ENCODE results near the gene ERC1. TPM values are rescaled to one million over a fixed set of nuclear protein-coding genes. Genes with fewer than 3 reads are reported as not detected.
"Not testable (repeated sequence)": the region's sequence is repeated elsewhere in the genome, so short reads cannot be mapped to it uniquely, and the experiment has no call there.

ERC1 gene
- total RNA-seq, 1 donor from 2014 or later = 43.0 TPM

- no peak for ATAC-seq
- no peak for DNase-seq
- intact Hi-C loops (cut with micrococcal nuclease) = no loop called here
These were observed 362.4 kb downstream of the ERC1 start for GRCh38 chr12:1353451-1353850.

DNA sequence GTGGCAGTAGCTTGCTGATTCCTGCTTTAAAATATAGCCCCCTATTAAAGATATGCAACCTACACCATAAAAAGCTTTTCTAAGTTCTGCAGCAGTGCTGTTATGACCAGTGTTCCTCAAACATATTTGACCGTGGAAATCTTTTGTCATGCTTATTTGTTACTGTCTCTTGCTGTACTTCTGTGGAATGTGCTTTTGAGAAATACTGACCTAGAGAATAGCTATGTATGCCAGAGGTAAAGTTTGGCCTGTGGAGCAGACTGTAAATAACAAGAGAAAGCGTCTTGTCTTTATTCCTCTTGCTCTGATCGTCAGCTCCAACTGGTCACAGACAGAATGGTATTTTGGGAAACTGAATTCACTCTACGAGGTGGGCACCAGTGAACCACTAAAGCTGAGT is 364.4 kb downstream of the ERC1 start:
- intact Hi-C loops (cut with micrococcal nuclease) = no loop called here
- DNase-seq = no peak
- ATAC-seq = peak; percentile 47

DNA sequence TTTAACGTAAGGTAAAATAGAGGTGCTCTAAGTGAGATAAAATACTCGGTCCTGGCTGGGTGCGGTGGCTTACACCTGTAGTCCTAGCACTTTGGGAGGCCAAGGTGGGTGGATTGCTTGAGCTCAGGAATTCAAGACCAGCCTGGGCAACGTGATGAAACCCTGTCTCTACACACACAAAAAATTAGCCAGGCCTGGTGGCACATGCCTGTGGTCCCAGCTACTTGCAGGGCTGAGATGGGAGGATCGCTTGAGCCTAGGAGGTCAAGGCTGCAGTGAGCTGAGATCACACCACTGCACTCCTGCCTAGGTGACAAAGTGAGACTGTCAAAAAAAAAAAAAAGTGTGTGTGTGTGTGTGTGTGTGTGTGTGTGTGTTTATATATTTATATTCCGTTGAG is 364.8 kb downstream of the ERC1 start:
- ATAC-seq; intact Hi-C loops (cut with micrococcal nuclease); DNase-seq: not testable (repeated sequence)

DNA sequence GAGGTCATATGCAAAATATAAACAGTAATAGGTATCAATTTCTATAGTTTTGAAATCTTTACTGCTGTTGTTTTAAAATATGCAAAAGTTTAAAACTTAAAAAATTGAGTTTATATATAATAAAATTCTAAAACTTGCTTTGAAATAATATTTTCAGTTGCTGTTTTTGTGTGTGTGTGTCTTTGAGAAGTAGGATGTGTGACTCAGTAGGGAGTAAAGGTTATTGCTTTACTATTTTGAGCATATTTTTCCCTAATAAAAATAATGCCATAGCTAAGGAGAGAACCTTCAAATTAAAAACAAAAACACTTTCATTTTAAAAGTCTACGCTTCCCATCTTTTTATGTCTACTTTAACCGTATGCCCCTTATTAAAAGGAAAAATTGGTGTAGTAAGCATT is 365.3 kb downstream of the ERC1 start:
- DNase-seq (no peak), ATAC-seq (no peak)
- intact Hi-C loops (cut with micrococcal nuclease) = no loop called here

GRCh38 chr12:1357171-1357570 is 366.1 kb downstream of the ERC1 start:
- intact Hi-C loops (cut with micrococcal nuclease) = no loop called here
- ATAC-seq (no peak), DNase-seq (no peak)

DNA sequence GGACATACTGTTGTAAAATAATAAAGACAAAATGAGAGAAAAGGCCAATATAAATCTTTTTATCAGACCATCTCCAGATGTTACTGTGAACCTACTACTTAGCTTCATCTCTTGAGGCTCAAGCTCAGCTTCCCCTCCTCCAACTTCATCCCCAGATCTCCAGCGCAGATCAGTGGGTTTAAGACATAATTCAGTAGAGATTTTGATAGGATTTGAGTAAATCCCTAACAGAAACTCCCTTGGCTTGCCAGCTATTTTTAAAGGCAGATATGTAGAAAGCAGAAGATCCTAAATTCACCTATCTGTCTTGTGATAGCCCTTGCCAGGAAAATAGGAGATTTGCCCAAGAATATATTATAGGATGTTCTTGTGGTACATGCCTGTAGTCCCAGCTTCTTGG is 366.7 kb downstream of the ERC1 start:
- ATAC-seq (no peak), DNase-seq (no peak)
- intact Hi-C loops (cut with micrococcal nuclease) = no loop called here

GRCh38 chr12:1360441-1361210 is 369.6 kb downstream of the ERC1 start:
- ATAC-seq (no peak), DNase-seq (no peak)
- intact Hi-C loops (cut with micrococcal nuclease) = no loop called here

DNA sequence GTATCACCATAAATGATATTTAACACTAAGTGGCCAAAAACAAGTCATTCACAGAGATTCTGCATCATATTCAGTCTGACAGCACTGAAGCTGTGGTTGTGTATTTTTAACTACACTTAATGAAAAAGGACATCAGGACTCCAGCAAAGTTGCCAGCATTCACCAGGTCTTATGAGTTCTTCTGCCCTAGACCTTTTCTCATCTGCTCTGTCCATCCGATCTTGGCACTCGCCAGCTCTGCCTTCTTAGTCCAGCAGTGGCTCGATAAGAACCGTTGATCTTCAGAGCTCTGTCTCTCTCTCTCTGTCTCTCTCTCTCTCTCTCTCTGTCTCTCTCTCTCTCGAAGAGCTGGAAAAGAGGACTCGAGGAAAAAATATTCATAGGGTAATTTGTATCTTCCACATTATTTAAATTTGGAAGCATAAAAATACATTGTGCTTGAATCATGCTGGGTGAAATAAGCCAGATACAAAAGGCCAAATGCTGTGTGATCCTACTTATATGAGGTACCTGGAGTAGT is 371.2 kb downstream of the ERC1 start:
- DNase-seq (no peak), ATAC-seq (peak; percentile 75)
- intact Hi-C loops (cut with micrococcal nuclease) = no loop called here

DNA sequence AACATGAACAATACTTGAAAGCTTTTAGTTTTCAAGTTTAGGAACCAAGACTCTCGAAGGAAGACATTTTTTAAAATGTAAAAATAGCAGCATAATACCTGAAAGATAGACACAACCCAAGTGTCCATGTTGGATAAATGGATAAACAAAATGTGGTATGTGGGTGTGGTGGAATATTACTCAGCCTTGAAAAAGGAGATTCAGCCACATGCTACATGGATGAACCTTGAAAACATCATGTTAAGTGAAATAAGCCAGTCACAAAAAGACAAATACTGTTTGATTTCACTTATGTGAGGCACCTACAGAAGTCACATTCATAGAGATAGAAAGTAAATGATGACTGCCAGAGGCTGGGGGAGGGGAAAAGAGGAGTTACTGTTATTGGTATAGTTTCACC is 374.7 kb downstream of the ERC1 start:
- DNase-seq = no peak
- intact Hi-C loops (cut with micrococcal nuclease) = no loop called here
- ATAC-seq = no peak

GRCh38 chr12:1367331-1368291 is 376.6 kb downstream of the ERC1 start:
- intact Hi-C loops (cut with micrococcal nuclease) = no loop called here
- ATAC-seq = no peak

GRCh38 chr12:1369460-1369859 is 378.4 kb downstream of the ERC1 start:
- ATAC-seq (peak; percentile 86), DNase-seq (no peak)
- intact Hi-C loops (cut with micrococcal nuclease) = no loop called here

More at GRCh38 chr12:1367331-1368291, 376.6 kb downstream of the ERC1 start:
- DNase-seq = no peak

DNA sequence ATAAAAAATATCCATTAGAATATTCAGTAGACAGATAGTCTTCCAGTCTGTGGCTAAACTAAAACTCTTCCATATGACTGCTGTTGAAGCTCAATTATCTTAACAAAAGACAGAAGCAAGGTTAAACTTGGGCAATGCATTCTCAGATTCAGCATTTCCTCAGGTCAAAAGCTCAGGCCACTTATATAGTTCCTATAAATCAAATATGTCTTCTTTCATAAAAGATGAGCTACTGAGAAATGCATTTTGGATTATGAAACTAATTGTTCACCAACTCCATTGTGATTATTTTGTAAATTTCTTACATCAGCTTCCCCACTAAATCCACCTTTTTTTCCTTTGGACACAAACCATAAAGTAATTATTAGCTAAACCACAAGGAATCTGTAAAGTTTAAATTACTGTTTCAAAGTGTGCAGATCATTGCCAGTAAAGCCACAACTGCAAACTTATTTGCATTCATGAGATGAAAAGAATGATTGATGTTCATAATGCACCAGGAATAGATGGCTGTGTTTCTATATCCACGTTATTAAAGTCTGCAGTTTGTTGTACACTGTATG is 379.0 kb downstream of the ERC1 start:
- no peak for DNase-seq
- intact Hi-C loops (cut with micrococcal nuclease) = no loop called here
- ATAC-seq = peak; percentile 6

DNA sequence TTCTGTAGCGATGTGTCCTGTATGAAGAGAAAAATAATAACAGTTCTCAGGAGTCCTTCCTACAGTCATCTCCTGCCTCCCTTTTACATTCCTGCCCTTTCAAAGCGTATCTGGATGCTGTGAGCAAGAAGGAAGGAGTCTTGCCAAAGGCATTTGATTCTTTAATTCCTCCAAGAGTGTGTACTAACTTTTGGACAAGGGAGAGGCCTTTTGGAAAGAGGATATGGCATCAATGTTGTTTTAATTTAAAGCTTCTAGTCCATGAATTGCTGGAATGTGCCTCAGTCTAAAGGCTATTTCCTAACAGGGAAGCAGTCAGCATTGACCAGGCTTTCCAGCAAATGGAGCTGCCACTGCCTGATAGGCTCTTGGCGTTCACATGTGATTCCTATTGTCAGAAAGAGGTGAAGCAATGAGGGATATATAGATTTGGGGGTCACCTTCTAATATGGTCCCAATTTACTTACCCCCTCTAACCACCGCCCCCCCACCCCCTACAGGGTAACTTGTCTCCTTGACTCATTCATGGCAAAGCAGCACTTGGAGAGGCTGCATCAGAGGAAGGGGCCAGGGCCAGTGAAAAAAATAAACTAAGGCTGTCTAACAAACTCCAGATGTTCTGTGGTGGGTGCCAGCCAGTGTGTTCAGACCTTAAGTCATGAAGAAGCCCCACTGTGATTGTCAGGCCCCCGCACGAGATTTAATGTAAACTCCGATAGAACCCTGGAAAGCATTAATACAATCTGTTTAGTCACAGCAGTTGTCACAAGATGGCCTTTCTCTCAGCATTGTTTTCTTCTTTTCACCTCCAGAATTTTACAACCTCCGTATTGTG is 383.1 kb downstream of the ERC1 start:
- DNase-seq = no peak
- ATAC-seq = peak; percentile 6
- intact Hi-C loops (cut with micrococcal nuclease) = no loop called here

GRCh38 chr12:1375323-1375722 is 384.3 kb downstream of the ERC1 start:
- ATAC-seq = no peak

GRCh38 chr12:1377117-1377516 is 386.1 kb downstream of the ERC1 start:
- ATAC-seq (no peak), DNase-seq (no peak)
- intact Hi-C loops (cut with micrococcal nuclease) = no loop called here

More at GRCh38 chr12:1375323-1375722, 384.3 kb downstream of the ERC1 start:
- no peak for DNase-seq
- intact Hi-C loops (cut with micrococcal nuclease) = no loop called here

DNA sequence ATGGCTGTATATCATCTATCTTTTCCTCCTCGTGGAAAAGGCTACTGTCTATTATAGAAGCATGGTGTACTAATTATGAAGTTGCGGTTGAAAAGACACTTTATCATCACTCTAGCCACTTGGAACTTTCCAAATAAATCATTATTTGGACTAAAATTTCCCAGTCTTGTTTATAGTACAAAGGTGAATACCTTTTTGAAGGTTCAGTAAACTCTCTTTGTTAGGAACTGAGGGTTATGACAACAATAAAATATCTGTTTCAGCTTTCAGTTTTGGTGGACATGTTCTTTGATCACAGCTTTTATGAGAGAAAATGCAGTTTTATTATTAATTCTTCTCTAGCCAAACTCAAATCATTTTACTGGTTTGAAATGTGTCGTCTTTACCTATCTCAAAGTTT is 386.7 kb downstream of the ERC1 start:
- intact Hi-C loops (cut with micrococcal nuclease) = no loop called here

GRCh38 chr12:1380171-1380851 is 389.3 kb downstream of the ERC1 start:
- ATAC-seq (no peak), DNase-seq (no peak)
- intact Hi-C loops (cut with micrococcal nuclease) = loop anchor here (10.0 kb wide), 1 partner anchor 56 kb away; no protein-coding TSS in a partner anchor

More for the DNA sequence above, 386.7 kb downstream of the ERC1 start:
- ATAC-seq = no peak
- no peak for DNase-seq

GRCh38 chr12:1382151-1382550 is 391.1 kb downstream of the ERC1 start:
- ATAC-seq = peak; percentile 32
- DNase-seq = no peak
- intact Hi-C loops (cut with micrococcal nuclease) = loop anchor here (10.0 kb wide), 1 partner anchor 57 kb away; no protein-coding TSS in a partner anchor
